Stimulated activated effector memory CD8-positive, alpha-beta T cell treated with anti-CD3 and anti-CD28 coated beads, Interleukin-12 subunit alpha, Interleukin-12 subunit beta, amount 100 ng/mL, for 72 hours (primary cell): ENCODE measurements around the gene PHLDB1.

Experiments used
- ATAC-seq: fragments of 150-1000 bp; cut with Tn5 transposase; 2 replicates; pipeline ENCODE4 v1.10.0; 2021
- DNase-seq, 2 donors: peaks; one replicate each; pipeline ENCODE4 v3.0.0; 2021 to 2022; ENCODE audit warnings: low spot score in 2 of 2
- H3K27ac Mint-ChIP-seq: one replicate; pipeline ENCODE4 v1.8.0; 2022; ENCODE audit warnings: mild to moderate bottlenecking, mixed read lengths
- H3K36me3 Mint-ChIP-seq: one replicate; pipeline ENCODE4 v1.8.0; 2022; ENCODE audit warnings: mild to moderate bottlenecking, mixed read lengths
- H3K4me1 Mint-ChIP-seq: one replicate; pipeline ENCODE4 v1.8.0; 2022; ENCODE audit warnings: mixed read lengths
- H3K4me3 Mint-ChIP-seq: one replicate; pipeline ENCODE4 v1.8.0; 2022; ENCODE audit warnings: mild to moderate bottlenecking, mixed read lengths
- H3K9me3 Mint-ChIP-seq: one replicate; pipeline ENCODE4 v1.8.0; 2022; ENCODE audit warnings: mixed read lengths

Gene PHLDB1

DNA sequence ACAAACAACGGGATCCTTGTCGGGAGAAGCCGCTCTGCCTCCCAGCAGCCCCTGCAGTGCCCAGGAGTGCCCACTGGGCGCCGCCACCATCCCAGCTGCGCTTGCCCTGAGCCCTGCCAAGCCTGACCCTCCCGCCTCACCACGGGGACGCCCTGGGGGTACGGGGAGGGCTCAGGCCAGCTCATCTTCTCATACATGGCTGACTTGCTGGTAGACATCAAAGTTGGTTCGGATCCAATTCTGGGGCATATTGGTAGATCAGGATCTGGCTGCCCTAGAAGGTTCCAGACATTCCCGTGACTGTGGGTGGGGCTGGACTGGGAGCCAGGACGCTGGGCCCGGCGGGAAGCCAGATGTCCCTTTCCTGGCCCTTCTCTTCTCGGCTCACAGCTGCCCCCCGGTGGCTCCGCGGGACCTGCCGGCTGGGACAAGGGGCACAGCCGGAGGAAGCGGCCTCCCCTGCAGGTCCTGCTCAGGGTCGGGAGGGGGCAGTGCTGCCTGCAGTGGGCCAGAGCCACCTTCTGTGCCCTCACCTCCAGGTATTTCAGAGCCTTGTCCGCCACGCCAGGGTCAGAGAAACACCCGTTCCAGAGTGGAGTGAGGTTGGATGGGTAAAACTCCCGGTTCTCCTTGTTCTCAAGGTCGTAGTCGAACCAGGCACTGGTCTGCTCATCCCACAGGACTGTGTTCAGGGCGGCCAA is 82.6 kb downstream of the PHLDB1 start:
- H3K4me3 Mint-ChIP-seq, result peak overlapping the region; percentile 66
- ATAC-seq (peak; percentile 89), DNase-seq (peak; percentile 75 to 92)
- H3K9me3 Mint-ChIP-seq, result no peaks in the 10 kb centered on the region
- H3K36me3 Mint-ChIP-seq, result peaks cover 10% of the 10 kb centered on the region
- peaks cover 48% of the 10 kb centered on the region for H3K4me1 Mint-ChIP-seq
- H3K27ac Mint-ChIP-seq, result no peak overlapping the region

DNA sequence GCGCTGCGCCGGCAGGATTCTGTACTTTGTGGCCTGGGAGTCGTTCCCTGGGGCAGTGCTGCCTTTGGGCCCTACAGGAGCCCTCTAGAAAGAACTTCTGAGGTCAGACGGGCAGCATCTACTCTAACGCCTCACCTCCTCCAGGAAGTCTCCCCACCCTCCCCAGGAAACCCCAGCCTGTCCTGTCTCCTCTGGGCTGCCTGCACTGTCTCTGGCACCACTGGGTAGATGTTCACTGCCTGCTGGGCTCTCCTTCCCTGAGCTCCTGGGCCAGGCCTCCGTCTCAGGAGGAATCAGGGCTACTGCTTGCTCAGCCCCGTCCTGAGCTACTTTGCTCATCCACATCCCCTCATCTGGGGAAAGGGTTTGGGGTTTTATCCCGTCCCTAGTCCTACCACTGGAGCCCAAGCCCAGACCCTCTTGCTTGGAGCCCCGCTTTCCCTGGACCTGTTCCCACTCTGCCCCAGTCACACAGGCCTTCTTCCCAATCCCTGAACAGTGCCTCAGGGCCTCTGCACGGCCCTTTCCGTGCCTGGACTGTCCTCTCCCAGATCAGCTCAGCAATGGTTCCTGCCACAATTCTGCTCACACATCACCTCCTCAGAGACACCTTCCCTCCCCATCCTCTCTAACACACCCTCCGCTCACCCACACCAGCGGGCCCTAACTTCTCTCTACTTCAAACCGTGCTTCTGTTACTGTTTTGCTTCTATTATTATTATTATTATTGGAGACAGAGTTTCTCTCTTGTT is 83.3 kb downstream of the PHLDB1 start:
- DNase-seq (no peak), ATAC-seq (no peak)
- Mint-ChIP-seq H3K4me3 (peak overlapping the region; percentile 66), H3K27ac (no peak overlapping the region), H3K4me1 (peaks cover 54% of the 10 kb centered on the region), H3K9me3 (no peaks in the 10 kb centered on the region), H3K36me3 (peaks cover 10% of the 10 kb centered on the region)

DNA sequence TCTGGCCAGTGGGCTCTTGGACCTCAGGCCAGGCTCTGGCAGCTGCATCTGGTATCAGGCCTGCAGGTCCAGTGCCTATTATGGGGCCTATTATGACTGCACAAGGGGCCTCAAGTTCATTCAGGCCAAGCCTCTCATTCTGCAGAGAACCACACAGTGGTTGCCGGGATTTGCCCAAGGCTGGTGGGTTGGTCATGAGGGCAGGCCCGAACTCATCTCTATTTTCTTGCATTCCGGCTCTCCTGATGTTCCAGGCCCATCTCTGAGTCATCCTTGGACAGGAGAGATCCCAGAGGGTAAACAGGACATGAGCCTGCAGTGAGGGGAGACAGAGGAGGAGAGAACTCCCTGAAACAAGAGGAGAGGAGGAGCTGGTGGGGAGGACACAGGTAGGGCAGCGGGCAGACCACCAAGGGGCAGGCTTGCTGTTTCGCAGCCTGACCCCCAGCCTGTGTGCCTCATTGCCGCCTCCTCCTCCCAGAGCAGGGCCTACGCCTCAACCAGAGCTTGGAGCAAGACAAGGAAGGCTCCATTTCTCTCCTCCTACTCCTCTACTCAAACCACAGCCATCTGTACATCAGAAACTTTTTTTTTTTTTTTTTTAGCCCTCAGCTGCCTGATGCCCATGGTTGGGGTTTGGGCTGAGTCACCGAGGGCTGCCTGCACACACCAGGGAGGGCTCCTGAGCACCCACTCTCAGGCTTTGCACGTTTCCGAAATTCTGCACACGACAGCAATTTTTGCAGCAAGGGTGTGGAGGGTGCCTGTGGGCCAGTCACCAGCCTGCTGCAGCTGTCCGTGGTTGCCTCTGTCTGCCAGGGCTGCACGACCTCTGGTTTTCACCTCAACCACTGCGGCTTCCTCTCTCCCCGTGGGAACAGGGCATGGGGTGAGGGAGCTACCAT is 84.8 kb downstream of the PHLDB1 start:
- peaks cover 63% of the 10 kb centered on the region for H3K4me1 Mint-ChIP-seq
- peak; percentile 51 to 79 for DNase-seq
- H3K4me3 Mint-ChIP-seq, result peak overlapping the region; percentile 38

DNA sequence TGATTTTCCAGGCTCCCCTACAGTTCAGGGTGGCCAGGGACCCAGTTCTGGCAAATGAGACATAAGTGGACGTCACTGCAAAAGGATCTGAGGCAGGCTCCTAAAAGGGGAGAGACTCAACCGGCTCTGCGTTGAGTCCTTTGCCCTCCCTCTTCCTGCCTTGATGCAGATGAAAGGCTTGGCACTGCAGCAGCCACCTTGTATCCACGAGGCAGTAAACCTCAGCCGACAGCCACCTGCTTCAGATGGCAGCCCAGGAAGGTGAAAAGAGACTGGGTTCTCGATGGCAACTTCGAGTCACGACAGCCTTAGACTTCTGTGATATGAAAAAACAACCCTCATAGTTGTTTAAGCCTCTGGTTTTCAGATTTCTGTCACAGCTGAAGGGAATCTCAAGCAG is 86.8 kb downstream of the PHLDB1 start:
- Mint-ChIP-seq H3K4me1 (peaks cover 73% of the 10 kb centered on the region), H3K36me3 (peaks cover 10% of the 10 kb centered on the region), H3K4me3 (no peak overlapping the region), H3K27ac (no peak overlapping the region), H3K9me3 (no peaks in the 10 kb centered on the region)
- DNase-seq, result no peak
- no peak for ATAC-seq

More for the DNA sequence above, 84.8 kb downstream of the PHLDB1 start:
- peaks cover 10% of the 10 kb centered on the region for H3K36me3 Mint-ChIP-seq
- H3K9me3 Mint-ChIP-seq, result no peaks in the 10 kb centered on the region
- ATAC-seq, result peak; percentile 75
- no peak overlapping the region for H3K27ac Mint-ChIP-seq

DNA sequence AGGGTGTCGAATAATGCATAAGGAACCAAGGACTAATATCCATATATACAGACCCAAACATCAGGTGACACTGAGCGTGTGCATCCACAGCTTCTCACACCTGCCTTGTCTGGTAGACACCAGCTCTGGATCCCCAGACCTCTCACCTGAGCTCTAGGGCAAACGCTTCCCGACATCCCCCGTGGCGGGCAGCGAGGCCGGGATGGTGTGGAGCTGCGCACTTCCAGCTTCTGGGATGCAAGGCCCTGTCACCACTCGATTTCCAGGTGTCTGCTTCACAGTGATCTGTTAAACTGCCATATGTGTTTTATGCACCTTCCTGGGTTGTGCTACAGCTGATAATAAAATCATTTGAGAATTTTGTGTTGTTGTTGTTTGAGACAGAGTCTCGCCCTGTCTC is 87.4 kb downstream of the PHLDB1 start:
- H3K27ac Mint-ChIP-seq, result no peak overlapping the region
- no peaks in the 10 kb centered on the region for H3K9me3 Mint-ChIP-seq
- ATAC-seq (no peak), DNase-seq (no peak)
- no peak overlapping the region for H3K4me3 Mint-ChIP-seq
- peaks cover 76% of the 10 kb centered on the region for H3K4me1 Mint-ChIP-seq
- H3K36me3 Mint-ChIP-seq, result peaks cover 10% of the 10 kb centered on the region

DNA sequence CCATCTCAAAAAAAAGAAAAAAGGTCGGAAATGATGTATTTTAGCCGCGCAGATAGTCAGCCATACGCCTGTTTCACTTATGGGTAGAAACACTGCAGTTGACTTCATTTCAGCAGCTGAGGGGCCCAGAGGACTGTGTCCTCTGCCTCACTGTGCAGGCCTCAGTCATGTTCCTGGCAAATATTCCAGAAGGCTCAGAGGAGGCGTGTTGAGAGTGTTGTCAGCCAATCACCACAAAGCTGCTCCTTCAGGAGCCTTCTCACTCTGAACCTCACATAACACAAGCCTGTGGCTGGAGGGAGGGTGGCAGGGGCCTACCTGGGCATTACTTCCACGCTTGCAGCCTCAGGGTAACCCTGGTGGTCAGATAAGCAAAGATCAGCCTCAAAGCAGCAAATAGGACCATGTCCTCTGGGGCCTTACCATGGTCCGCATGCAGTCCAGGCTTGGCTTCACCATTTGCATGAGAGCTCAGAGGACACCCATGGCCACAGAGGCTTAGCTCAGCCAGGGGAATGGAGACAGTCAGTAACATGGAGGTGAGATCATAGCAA is 89.3 kb downstream of the PHLDB1 start:
- ATAC-seq, result no peak
- peaks cover 61% of the 10 kb centered on the region for H3K4me1 Mint-ChIP-seq
- no peak overlapping the region for H3K4me3 Mint-ChIP-seq
- H3K36me3 Mint-ChIP-seq, result peaks cover 10% of the 10 kb centered on the region
- H3K27ac Mint-ChIP-seq, result no peak overlapping the region
- DNase-seq, result no peak
- H3K9me3 Mint-ChIP-seq, result peaks cover 3% of the 10 kb centered on the region

DNA sequence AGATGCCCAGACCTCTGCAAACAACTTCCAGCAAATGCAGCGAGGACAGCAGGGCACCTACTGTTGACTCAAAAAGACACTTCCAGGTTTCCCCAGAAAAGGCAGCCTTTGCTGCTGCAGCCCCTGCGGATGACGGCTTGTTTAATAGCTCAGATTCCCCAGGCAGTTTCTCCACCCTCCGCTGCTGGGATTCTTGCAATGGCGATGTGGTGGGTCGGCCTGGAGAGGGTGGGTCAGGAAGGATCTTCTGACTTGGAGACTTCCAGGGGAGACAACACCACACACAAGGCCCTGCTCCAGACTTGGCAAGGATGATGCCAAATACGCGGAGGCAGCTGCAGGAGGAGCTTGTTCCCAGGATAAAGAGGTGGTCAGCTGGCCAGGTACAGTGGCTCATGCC is 89.9 kb downstream of the PHLDB1 start:
- Mint-ChIP-seq H3K36me3 (peaks cover 10% of the 10 kb centered on the region), H3K4me3 (no peak overlapping the region), H3K27ac (no peak overlapping the region), H3K9me3 (peaks cover 3% of the 10 kb centered on the region), H3K4me1 (peaks cover 55% of the 10 kb centered on the region)
- DNase-seq (no peak), ATAC-seq (no peak)

DNA sequence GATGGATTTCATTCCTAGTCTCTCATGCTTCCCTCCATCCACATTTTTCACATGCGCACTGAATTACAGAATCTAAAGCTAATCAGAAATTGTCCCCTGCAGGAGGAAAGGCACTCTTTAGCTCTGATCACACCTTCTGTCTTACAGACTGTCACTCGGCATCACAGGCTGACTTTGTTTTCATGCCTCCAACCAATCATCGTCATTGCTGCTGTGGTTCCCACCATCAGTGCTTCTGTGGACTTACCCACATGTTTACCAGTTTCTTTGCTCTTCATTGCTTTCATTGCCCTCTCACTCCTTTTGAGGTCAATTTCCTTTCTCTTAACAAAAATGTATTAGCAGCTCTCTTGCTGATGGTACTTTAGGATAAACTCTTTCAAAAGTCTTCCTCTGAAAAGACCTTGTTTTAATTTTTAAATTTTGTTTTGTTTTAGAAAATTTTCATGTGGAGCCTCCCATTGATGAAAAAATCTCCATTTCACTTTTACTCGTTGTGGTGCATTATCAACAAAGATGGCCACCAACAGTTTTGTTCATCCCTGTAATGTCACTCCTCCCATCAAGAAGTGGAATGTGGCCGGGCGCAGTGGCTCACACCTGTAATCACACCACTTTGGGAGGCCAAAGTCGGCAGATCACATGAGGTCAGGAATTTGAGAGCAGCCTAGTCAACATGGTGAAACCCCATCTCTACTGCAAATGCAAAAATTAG is 92.2 kb downstream of the PHLDB1 start:
- no peak overlapping the region for H3K27ac Mint-ChIP-seq
- no peaks in the 10 kb centered on the region for H3K36me3 Mint-ChIP-seq
- no peak overlapping the region for H3K4me3 Mint-ChIP-seq
- ATAC-seq, result peak; percentile 73
- DNase-seq, result no peak
- H3K4me1 Mint-ChIP-seq, result peaks cover 36% of the 10 kb centered on the region
- peaks cover 3% of the 10 kb centered on the region for H3K9me3 Mint-ChIP-seq

DNA sequence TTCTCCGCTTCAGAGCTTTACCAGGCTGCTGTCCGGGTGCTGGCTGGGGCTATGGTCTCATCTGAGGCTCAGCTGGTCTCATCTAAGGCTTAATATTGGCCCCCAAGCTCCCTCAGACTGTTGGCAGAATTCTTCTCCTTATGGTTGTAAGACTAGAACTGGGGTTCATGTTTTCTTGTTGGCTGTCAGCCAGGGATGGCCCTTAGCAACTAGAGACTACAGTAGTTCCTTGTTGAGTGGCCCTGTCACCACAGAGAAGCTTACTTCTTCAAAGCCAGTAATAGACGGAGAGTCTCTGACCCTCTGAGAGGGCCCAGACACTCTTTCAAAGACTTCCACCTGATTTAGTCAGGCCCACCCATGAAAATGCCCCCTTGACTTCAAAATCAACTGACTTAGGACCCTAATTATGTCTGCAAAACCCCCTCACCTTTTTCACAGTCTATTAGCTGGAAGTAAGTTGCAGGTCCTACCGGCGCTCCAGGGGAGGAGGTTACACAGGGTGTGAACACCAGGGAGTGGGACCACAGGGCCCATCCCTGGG is 96.2 kb downstream of the PHLDB1 start:
- no peak for ATAC-seq
- Mint-ChIP-seq H3K4me3 (no peak overlapping the region), H3K27ac (no peak overlapping the region), H3K36me3 (no peaks in the 10 kb centered on the region), H3K4me1 (peaks cover 29% of the 10 kb centered on the region), H3K9me3 (peaks cover 3% of the 10 kb centered on the region)
- no peak for DNase-seq

DNA sequence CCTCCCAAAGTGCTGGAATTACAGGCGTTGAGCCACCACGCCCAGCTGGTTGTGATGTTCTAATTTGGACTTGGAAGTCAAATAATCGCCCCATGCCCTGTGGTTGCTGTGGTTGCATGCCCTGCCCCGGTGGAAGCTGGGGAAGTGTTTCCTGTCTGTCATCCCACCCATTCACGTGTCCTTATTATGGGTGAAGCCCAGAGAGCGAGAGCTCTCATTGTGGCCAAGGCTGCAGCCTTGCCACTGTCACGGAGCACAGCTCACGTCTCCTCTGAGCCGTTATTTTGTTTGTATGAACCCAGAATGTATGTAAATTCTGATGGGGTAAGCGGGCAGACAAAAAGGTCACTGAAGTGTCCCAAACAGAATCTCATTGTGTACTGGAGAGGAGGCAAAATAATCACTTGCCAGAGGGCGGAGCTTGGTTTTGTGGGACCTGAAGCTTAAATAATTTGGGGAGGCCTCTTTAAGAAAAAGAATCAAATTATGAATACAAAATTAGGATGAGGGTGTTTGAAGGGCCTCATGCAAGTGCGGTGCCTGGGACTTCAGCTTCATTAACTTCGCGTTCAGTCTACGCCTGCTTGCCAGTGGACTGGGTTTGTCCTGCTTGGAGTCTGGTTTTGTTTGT is 97.8 kb downstream of the PHLDB1 start:
- H3K9me3 Mint-ChIP-seq, result peaks cover 3% of the 10 kb centered on the region
- no peaks in the 10 kb centered on the region for H3K36me3 Mint-ChIP-seq
- H3K27ac Mint-ChIP-seq, result no peak overlapping the region
- ATAC-seq (peak; percentile 76), DNase-seq (no peak)
- H3K4me3 Mint-ChIP-seq, result peak overlapping the region; percentile 20
- H3K4me1 Mint-ChIP-seq, result peaks cover 19% of the 10 kb centered on the region

DNA sequence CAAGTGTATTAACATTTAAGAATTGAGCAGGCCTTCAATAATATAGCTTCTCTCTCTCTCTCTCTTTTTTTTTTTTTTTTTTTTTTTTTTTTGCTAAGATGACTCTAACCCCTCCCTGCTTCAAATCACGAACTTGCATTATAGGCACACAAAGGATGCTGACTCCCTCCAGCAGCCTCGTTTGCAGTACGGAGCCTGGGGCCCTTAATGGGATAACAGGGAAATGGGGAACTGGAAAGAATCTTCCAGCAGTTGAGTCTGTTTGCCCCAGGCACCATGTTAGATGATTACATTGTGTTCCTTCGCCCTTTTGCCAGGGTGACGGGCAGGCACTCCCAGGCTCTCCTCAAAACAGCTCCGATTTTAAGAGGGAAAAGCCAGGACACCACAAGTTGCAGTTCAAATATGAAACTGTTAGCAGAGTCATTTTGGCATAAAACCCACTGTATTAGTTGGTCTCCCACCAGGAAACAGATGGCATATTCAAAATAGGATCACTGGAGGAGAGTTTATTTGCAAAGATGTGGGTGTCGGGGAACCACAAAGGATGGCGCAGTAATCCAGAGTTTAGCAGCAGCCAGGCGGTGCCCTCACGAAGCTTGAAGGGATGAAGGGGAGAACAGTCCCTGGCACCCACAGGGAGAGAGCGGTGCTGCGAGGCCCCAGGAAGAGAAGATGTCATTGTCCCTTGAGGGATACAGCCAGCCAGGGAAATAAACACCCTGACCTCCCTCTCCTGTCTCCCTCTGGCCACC is 98.6 kb downstream of the PHLDB1 start:
- no peak for ATAC-seq
- peaks cover 19% of the 10 kb centered on the region for H3K4me1 Mint-ChIP-seq
- no peak overlapping the region for H3K27ac Mint-ChIP-seq
- H3K36me3 Mint-ChIP-seq, result no peaks in the 10 kb centered on the region
- H3K4me3 Mint-ChIP-seq, result peak overlapping the region; percentile 20
- H3K9me3 Mint-ChIP-seq, result no peaks in the 10 kb centered on the region
- DNase-seq, result no peak

DNA sequence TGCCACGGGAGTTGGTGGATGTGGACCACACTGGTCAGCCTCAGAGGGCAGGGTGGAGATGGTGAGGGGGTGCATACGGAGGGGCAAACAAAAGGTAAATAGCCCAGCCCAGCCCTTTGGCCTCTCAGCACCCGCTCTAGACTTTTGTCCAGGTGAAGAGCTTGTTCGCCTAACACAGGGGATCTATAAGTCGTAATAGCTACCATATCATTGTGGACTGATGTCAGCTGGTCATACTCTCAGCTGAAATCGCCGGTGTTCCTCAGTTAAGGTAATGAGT is 99.1 kb downstream of the PHLDB1 start:
- Mint-ChIP-seq H3K4me1 (peaks cover 19% of the 10 kb centered on the region), H3K27ac (no peak overlapping the region), H3K36me3 (no peaks in the 10 kb centered on the region), H3K4me3 (no peak overlapping the region), H3K9me3 (no peaks in the 10 kb centered on the region)
- no peak for ATAC-seq
- DNase-seq, result no peak
